ENCODE results near the gene CHRD. TPM values are rescaled to one million over a fixed set of nuclear protein-coding genes. Genes with fewer than 3 reads are reported as not detected.

CHRD gene
- total RNA-seq, 1 experiment from 2014 or later = not detected

- no peak for DNase-seq (ENCODE audit: unreplicated experiment)
- Mint-ChIP-seq H3K4me3 (ENCODE audit: unreplicated experiment) (no peak overlapping the region), H3K27me3 (ENCODE audit: insufficient read depth, unreplicated experiment) (no peaks in the 10 kb centered on the region), H3K36me3 (ENCODE audit: insufficient read depth, unreplicated experiment) (peaks cover 15% of the 10 kb centered on the region), H3K4me1 (ENCODE audit: insufficient read depth, unreplicated experiment) (no peaks in the 10 kb centered on the region), H3K9me3 (ENCODE audit: unreplicated experiment) (no peaks in the 10 kb centered on the region), H3K27ac (ENCODE audit: low read depth, unreplicated experiment) (no peak overlapping the region)
- intact Hi-C loops (cut with micrococcal nuclease) = no loop called here
- CTCF ChIA-PET = interaction anchor here (0.7 to 1.6 kb wide), 3 partner anchors 10 to 1300 kb away, joined by 3 to 4 read pairs (median 3); partner anchors contain the start of genes CLCN2 and POLR2H
- TF ChIP-seq CTCF (IDR thresholded peaks at IDR 0.05; ENCODE audit: unreplicated experiment) = no peak
- POLR2A ChIA-PET = interaction anchor here (0.8 kb wide), 1 partner anchor 10 kb away, joined by 3 read pairs; the partner anchor contains the start of genes CLCN2 and POLR2H
- BruUV-seq (replicated peaks) = no TSS peak
Observed at GRCh38 chr3:184351511-184352148, 28.2 kb upstream of the CHRD start.

GRCh38 chr3:184352149-184352785 lies 27.6 kb upstream of the CHRD start:
- H3K36me3 Mint-ChIP-seq (ENCODE audit: insufficient read depth, unreplicated experiment) = peaks cover 15% of the 10 kb centered on the region
- no TSS peak for BruUV-seq (replicated peaks)
- no peak overlapping the region for H3K4me3 Mint-ChIP-seq (ENCODE audit: unreplicated experiment)
- H3K27ac Mint-ChIP-seq (ENCODE audit: low read depth, unreplicated experiment) = no peak overlapping the region
- no peaks in the 10 kb centered on the region for H3K9me3 Mint-ChIP-seq (ENCODE audit: unreplicated experiment)
- intact Hi-C loops (cut with micrococcal nuclease) = no loop called here
- H3K27me3 Mint-ChIP-seq (ENCODE audit: insufficient read depth, unreplicated experiment) = no peaks in the 10 kb centered on the region
- POLR2A ChIA-PET = no interaction called here
- no peak for DNase-seq (ENCODE audit: unreplicated experiment)
- CTCF ChIA-PET = interaction anchor here (0.7 to 2.7 kb wide), 5 partner anchors 10 to 198 kb away, joined by 3 to 15 read pairs (median 4); partner anchors contain the start of genes CLCN2 and POLR2H
- H3K4me1 Mint-ChIP-seq (ENCODE audit: insufficient read depth, unreplicated experiment) = no peaks in the 10 kb centered on the region
- TF ChIP-seq CTCF (IDR thresholded peaks at IDR 0.05; ENCODE audit: unreplicated experiment) = no peak

GRCh38 chr3:184352897-184353545 lies 26.8 kb upstream of the CHRD start:
- BruUV-seq (replicated peaks) = no TSS peak
- H3K27ac Mint-ChIP-seq (ENCODE audit: low read depth, unreplicated experiment) = no peak overlapping the region
- no peak overlapping the region for H3K4me3 Mint-ChIP-seq (ENCODE audit: unreplicated experiment)
- no peak for DNase-seq (ENCODE audit: unreplicated experiment)
- ChIA-PET CTCF (interaction anchor here (0.7 to 2.7 kb wide), 17 partner anchors 7 to 448 kb away, joined by 3 to 15 read pairs (median 4); partner anchors contain the start of genes CLCN2, FAM131A and POLR2H), POLR2A (no interaction called here)
- intact Hi-C loops (cut with micrococcal nuclease) = no loop called here
- H3K9me3 Mint-ChIP-seq (ENCODE audit: unreplicated experiment) = no peaks in the 10 kb centered on the region
- no peaks in the 10 kb centered on the region for H3K27me3 Mint-ChIP-seq (ENCODE audit: insufficient read depth, unreplicated experiment)
- H3K4me1 Mint-ChIP-seq (ENCODE audit: insufficient read depth, unreplicated experiment) = no peaks in the 10 kb centered on the region
- H3K36me3 Mint-ChIP-seq (ENCODE audit: insufficient read depth, unreplicated experiment) = peaks cover 15% of the 10 kb centered on the region
- no peak for TF ChIP-seq CTCF (IDR thresholded peaks at IDR 0.05; ENCODE audit: unreplicated experiment)

- H3K36me3 Mint-ChIP-seq (ENCODE audit: insufficient read depth, unreplicated experiment) = peaks cover 15% of the 10 kb centered on the region
- no peak for TF ChIP-seq CTCF (IDR thresholded peaks at IDR 0.05; ENCODE audit: unreplicated experiment)
- intact Hi-C loops (cut with micrococcal nuclease) = no loop called here
- no peak overlapping the region for H3K4me3 Mint-ChIP-seq (ENCODE audit: unreplicated experiment)
- H3K27ac Mint-ChIP-seq (ENCODE audit: low read depth, unreplicated experiment) = no peak overlapping the region
- DNase-seq (ENCODE audit: unreplicated experiment) = no peak
- H3K4me1 Mint-ChIP-seq (ENCODE audit: insufficient read depth, unreplicated experiment) = no peaks in the 10 kb centered on the region
- no peaks in the 10 kb centered on the region for H3K27me3 Mint-ChIP-seq (ENCODE audit: insufficient read depth, unreplicated experiment)
- ChIA-PET POLR2A (no interaction called here), CTCF (interaction anchor here (0.7 to 2.7 kb wide), 19 partner anchors 8 to 447 kb away, joined by 3 to 15 read pairs (median 4); partner anchors contain the start of genes CLCN2, FAM131A and POLR2H)
- no TSS peak for BruUV-seq (replicated peaks)
- no peaks in the 10 kb centered on the region for H3K9me3 Mint-ChIP-seq (ENCODE audit: unreplicated experiment)
Observed at GRCh38 chr3:184353546-184353941, 26.3 kb upstream of the CHRD start.
